ENCODE results near the gene CMTR2. TPM values are rescaled to one million over a fixed set of nuclear protein-coding genes. Genes with fewer than 3 reads are reported as not detected.
"Not testable (repeated sequence)": the region's sequence is repeated elsewhere in the genome, so short reads cannot be mapped to it uniquely, and the experiment has no call there.

Gene CMTR2
- total RNA-seq, 2 experiments from 2014 or later, result 16.1 to 20.8 TPM

DNA sequence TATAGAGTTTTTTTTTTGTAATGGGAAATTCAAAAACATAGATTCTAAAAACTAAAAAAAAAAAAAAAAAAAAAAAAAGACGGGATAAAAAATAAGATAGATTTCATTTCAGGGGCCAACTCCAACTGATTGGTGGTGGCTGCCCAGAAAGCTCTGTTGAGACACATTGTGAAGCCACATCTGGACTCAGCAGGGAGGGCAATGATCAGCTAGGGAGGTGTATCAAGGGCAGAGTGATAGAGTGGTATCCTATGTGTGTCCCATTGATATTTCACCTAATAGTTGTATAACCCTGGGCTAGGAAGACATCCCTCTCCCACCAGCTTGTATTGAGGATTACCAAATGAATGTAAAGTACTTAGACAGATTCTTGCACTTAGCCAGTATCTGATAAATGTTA, 6.7 kb upstream of the CMTR2 start:
- CTCF ChIA-PET, result no interaction called here
- Mint-ChIP-seq H3K4me1 (no peaks in the 10 kb centered on the region), H3K27me3 (peaks cover 24% of the 10 kb centered on the region), H3K4me3 (no peak overlapping the region), H3K36me3 (no peaks in the 10 kb centered on the region), H3K27ac (no peak overlapping the region), H3K9me3 (ENCODE audit: low read depth) (no peaks in the 10 kb centered on the region)
- no peak for DNase-seq
- ATAC-seq, result no peak

DNA sequence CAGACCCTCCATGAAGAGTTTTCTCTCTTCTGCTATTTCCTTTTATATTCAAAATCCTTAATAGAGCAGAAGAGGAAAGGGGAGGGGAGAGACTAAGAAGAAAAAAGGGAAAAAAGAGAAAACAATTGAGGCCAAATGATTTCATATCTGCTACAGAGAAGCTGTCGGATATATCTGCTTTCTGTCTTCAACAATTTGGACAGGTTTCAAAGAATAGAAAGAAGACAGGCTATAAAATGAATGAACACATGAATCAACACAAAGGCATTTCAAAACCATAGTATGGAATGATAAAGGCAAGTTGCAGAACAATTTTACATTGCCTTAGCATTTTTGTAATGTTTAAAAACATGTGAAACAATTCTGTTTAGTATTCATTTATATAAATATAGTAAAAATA, 4.7 kb upstream of the CMTR2 start:
- CTCF ChIA-PET, result interaction anchor here (1.1 kb wide), 1 partner anchor 18 kb away, joined by 4 read pairs; no protein-coding TSS in a partner anchor
- ATAC-seq (no peak), DNase-seq (no peak)
- peaks cover 5% of the 10 kb centered on the region for H3K4me1 Mint-ChIP-seq
- no peak overlapping the region for H3K27ac Mint-ChIP-seq
- H3K36me3 Mint-ChIP-seq, result no peaks in the 10 kb centered on the region
- peaks cover 12% of the 10 kb centered on the region for H3K27me3 Mint-ChIP-seq
- no peaks in the 10 kb centered on the region for H3K9me3 Mint-ChIP-seq (ENCODE audit: low read depth)
- no peak overlapping the region for H3K4me3 Mint-ChIP-seq

DNA sequence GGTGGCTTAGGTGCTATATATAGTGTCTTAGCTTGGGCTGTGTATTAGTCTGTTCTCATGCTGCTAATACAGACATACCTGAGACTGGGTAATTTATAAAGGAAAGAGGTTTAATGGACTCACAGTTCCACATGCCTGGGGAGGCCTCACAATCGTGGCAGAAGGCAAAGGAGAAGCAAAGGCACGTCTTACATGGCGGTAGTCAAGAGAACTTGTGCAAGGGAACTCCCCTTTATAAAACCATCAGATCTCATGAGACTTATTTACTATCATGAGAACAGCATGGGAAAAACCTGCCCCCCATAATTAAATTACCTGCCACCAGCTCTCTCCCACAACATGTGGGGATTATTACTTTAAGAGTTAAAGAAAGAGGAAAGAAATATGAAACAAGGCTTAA, 2.9 kb upstream of the CMTR2 start:
- H3K4me1 Mint-ChIP-seq, result peaks cover 18% of the 10 kb centered on the region
- H3K36me3 Mint-ChIP-seq; H3K27ac Mint-ChIP-seq; H3K9me3 Mint-ChIP-seq (ENCODE audit: low read depth); DNase-seq; H3K4me3 Mint-ChIP-seq; CTCF ChIA-PET; H3K27me3 Mint-ChIP-seq; ATAC-seq: not testable (repeated sequence)

DNA sequence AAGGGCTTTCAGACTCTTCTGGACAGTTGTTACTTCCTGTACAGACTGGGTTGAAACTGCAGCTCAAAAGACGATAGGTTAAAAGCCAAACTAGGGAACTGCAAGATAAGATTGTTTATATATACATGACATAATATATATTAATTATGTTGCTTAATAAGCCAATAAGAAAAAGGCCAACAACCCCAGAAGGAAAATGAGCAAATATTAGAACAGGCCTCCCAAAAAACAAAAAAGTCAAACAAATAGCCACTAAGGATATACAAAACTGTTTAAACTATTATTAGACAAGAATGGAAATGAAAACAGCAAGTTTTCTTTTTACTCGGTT, 495 bp upstream of the CMTR2 start:
- no peaks in the 10 kb centered on the region for H3K9me3 Mint-ChIP-seq (ENCODE audit: low read depth)
- peaks cover 9% of the 10 kb centered on the region for H3K27me3 Mint-ChIP-seq
- peak overlapping the region; percentile 81 for H3K4me3 Mint-ChIP-seq
- ATAC-seq, result no peak
- no peak for DNase-seq
- peaks cover 30% of the 10 kb centered on the region for H3K36me3 Mint-ChIP-seq
- CTCF ChIA-PET, result interaction anchor here (1.3 kb wide), 1 partner anchor 22 kb away, joined by 3 read pairs; no protein-coding TSS in a partner anchor
- H3K27ac Mint-ChIP-seq, result peak overlapping the region; percentile 82
- H3K4me1 Mint-ChIP-seq, result peaks cover 21% of the 10 kb centered on the region

DNA sequence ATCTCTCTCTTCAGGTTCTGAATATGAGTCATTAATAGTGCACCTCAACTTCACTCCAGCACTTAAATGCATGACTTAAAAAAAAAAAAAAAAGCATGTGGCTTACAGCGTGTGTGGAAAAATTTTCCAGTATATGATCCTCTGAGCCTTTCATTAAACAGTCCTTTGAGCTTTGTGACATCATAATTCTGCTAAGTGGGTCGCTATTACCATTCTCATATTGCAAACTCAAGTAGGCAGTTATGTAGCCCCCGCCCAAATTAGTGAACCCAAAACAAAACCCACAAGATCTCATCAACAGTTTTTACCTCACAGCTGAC, 672 bp downstream of the CMTR2 start:
- Mint-ChIP-seq H3K4me1 (peaks cover 21% of the 10 kb centered on the region), H3K36me3 (peaks cover 41% of the 10 kb centered on the region), H3K27ac (peak overlapping the region; percentile 82), H3K27me3 (peaks cover 9% of the 10 kb centered on the region), H3K4me3 (peak overlapping the region; percentile 81), H3K9me3 (ENCODE audit: low read depth) (no peaks in the 10 kb centered on the region)
- CTCF ChIA-PET, result no interaction called here
- DNase-seq (no peak), ATAC-seq (no peak)

DNA sequence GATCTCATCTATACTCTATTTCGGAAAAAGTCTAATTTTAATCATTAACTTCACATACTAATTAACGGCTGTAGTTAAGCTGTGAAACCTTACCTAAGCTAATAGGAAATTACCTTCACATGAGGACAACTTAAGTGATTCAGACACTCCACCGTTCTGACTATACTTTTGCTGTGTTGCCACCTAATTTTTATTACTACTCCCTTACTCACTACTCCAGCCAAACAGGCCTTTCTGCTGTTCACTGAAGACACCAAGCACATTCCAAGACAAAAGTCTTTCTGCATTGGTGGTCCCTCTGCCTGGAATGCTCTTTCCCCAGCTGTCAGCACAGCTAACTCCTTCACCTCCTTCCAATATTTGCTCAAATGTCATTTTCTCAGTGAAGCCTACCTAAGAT, 1.3 kb downstream of the CMTR2 start:
- Mint-ChIP-seq H3K9me3 (ENCODE audit: low read depth) (no peaks in the 10 kb centered on the region), H3K4me3 (peak overlapping the region; percentile 81), H3K4me1 (peaks cover 21% of the 10 kb centered on the region), H3K27me3 (peaks cover 7% of the 10 kb centered on the region), H3K27ac (no peak overlapping the region), H3K36me3 (peaks cover 47% of the 10 kb centered on the region)
- CTCF ChIA-PET, result no interaction called here
- ATAC-seq, result no peak
- no peak for DNase-seq

DNA sequence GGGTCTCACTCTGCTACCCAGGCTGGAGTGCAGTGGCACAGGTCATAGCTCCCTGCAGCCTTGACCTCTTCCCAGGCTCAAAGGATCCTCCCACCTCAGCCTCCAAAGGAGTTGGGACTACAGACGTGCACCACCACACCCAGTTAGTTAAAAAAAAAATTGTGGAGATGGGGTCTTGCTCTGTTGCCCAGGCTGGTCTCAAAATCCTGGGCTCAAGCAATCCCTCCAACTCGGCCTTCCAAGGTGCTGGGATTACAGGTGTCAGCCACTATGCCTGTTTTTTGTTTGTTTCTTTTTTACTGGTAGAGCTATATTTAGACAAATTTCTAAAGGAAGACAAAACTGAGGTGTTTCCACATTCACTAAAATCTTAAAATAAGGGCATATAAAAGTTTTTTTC, 1.7 kb downstream of the CMTR2 start:
- H3K4me1 Mint-ChIP-seq, result peaks cover 21% of the 10 kb centered on the region
- no peak overlapping the region for H3K4me3 Mint-ChIP-seq
- H3K36me3 Mint-ChIP-seq, result peaks cover 49% of the 10 kb centered on the region
- no peak for ATAC-seq
- no peaks in the 10 kb centered on the region for H3K9me3 Mint-ChIP-seq (ENCODE audit: low read depth)
- DNase-seq, result no peak
- peaks cover 7% of the 10 kb centered on the region for H3K27me3 Mint-ChIP-seq
- CTCF ChIA-PET, result no interaction called here
- no peak overlapping the region for H3K27ac Mint-ChIP-seq

DNA sequence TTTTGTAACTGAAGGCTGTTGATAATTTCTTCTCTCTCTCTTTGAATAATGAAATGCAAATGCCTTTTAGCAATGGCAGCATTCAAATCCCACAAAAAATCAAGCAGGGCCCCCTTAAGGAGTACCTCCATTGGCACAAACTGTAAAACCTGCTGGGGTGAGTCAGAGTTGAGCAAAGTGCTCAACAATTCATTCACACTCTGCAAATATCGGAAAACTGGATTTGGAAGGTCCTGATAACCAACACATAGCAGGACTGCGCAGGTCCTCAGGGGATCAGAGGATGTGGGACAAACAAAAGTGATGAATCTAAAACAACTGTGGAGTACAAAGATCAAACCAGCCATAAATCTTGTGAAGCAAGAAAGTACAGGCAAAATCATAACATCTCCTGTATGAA, 5.6 kb downstream of the CMTR2 start:
- Mint-ChIP-seq H3K36me3 (peaks cover 49% of the 10 kb centered on the region), H3K4me3 (no peak overlapping the region), H3K27ac (no peak overlapping the region), H3K4me1 (peaks cover 15% of the 10 kb centered on the region), H3K9me3 (ENCODE audit: low read depth) (no peaks in the 10 kb centered on the region), H3K27me3 (no peaks in the 10 kb centered on the region)
- DNase-seq (no peak), ATAC-seq (no peak)
- CTCF ChIA-PET, result interaction anchor here (1.0 kb wide), 1 partner anchor 75 kb away, joined by 5 read pairs; the partner anchor contains the start of gene CALB2

DNA sequence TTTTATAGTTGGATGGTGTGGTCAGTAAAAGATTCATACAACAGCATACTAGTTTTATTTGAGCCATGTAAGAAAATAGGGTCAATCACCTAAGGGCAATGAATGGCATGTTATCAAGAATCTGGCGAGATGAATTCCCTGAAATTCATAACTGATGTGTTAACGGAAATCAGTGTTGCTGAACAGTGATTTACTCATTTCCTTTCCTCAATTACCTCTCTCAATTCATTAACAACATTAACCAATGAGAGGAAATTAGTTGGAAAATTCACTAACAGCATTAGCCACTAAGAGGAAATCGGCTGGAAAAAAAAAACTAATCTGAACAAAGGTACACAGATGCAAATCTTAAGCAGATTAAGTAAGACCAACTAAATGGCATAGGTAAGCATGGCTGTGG, 6.3 kb downstream of the CMTR2 start:
- ATAC-seq (no peak), DNase-seq (no peak)
- Mint-ChIP-seq H3K4me1 (peaks cover 9% of the 10 kb centered on the region), H3K27me3 (no peaks in the 10 kb centered on the region), H3K27ac (no peak overlapping the region), H3K36me3 (peaks cover 45% of the 10 kb centered on the region), H3K9me3 (ENCODE audit: low read depth) (no peaks in the 10 kb centered on the region), H3K4me3 (no peak overlapping the region)
- CTCF ChIA-PET, result no interaction called here

DNA sequence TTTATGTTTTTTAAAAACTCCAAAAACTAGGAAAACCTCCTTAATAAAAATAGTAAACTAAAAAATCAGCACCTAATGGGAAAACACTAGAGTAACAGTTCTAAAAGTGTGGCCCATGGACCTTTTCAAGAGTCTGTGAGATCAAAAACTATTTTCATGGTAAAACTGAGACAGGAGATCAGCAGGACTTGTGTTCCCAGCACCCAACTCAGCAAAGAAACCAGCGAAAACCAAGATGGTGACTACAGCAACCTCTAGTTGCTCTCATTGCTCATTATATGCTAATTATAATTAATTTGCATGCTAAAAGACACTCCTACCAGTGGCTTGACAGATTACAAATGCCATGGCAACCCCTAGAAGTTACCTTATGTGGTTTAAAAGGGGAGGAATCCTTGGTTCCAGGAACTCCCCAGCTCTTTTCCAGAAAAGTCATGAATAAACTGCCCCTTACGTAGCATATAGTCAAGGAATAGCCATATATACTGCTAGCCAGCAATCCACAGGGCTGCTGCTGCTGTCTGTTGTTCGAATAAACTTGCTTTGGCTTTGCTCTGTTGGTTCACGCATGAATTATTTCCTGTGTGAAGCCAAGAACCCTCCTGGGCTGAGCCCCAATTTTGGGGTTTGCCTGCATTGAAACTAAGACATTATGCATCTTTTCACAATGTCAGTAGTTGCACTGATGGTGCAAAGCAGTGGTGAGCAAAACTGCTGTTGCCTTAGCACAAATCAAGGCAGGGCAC, 12.4 kb downstream of the CMTR2 start:
- H3K36me3 Mint-ChIP-seq, result no peaks in the 10 kb centered on the region
- CTCF ChIA-PET, result no interaction called here
- no peak for DNase-seq
- peaks cover 6% of the 10 kb centered on the region for H3K27me3 Mint-ChIP-seq
- H3K27ac Mint-ChIP-seq, result no peak overlapping the region
- ATAC-seq, result no peak
- no peak overlapping the region for H3K4me3 Mint-ChIP-seq
- H3K4me1 Mint-ChIP-seq, result no peaks in the 10 kb centered on the region
- H3K9me3 Mint-ChIP-seq (ENCODE audit: low read depth), result peaks cover 10% of the 10 kb centered on the region

DNA sequence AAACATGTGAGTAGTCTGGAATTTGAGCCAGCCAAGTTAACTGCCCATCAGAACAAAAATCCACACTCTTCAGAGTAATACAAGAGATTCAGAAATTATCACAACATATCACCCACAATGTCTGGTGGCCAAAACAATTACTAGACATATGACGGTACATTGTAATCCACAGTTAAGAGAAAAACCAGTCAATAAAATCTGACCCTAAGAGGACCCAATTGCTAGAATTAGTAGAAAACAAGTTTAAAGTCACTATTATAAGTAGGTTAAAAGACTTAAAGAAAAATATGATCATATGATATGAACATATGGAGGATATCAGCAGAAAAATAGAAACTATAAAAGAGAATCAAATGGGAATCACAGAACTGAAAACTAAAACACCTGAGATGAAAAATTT, 15.8 kb downstream of the CMTR2 start:
- no peak for ATAC-seq
- Mint-ChIP-seq H3K36me3 (no peaks in the 10 kb centered on the region), H3K9me3 (ENCODE audit: low read depth) (peaks cover 10% of the 10 kb centered on the region), H3K4me1 (no peaks in the 10 kb centered on the region), H3K27me3 (peaks cover 32% of the 10 kb centered on the region), H3K4me3 (no peak overlapping the region), H3K27ac (no peak overlapping the region)
- DNase-seq, result no peak
- CTCF ChIA-PET, result no interaction called here

DNA sequence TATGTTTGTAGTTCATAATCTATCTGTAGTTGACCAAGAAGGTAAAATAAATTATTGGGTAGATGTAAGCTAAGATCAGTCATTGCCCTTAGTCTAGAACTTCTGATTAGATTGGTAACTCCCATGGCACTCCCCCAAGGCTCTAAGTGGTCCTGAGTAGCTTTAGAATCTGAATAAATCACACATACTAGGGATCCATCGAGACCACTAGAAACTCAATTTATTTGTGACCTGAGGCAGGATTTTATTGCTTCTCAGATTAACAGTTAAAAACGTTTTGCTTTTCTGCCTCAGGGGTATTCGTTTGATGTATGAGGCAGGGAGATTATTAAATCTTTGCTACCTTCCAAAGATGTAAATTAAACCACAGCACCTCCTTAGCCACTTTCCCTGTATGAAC, 24.9 kb downstream of the CMTR2 start:
- no peaks in the 10 kb centered on the region for H3K4me1 Mint-ChIP-seq
- ATAC-seq (no peak), DNase-seq (no peak)
- CTCF ChIA-PET, result no interaction called here
- H3K4me3 Mint-ChIP-seq, result no peak overlapping the region
- peaks cover 31% of the 10 kb centered on the region for H3K27me3 Mint-ChIP-seq
- no peaks in the 10 kb centered on the region for H3K9me3 Mint-ChIP-seq (ENCODE audit: low read depth)
- H3K36me3 Mint-ChIP-seq, result no peaks in the 10 kb centered on the region
- H3K27ac Mint-ChIP-seq, result no peak overlapping the region

DNA sequence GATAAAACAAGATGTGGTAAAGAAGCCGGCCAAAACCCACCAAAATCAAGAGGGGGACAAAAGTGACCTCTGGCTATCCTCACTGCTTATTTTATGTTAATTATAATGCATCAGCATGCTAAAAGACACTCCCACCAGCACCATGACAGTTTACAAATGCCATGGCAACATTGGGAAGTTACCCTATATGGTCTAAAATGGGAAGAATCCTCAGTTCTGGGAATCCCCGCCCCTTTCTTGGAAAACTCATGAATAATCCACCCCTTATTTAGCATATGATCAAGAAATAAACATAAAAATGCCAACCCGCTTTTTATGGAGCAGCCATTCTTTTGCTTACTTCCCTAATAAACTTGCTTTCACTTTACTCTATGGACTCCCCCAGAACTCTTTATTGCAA, 25.6 kb downstream of the CMTR2 start:
- no peaks in the 10 kb centered on the region for H3K9me3 Mint-ChIP-seq (ENCODE audit: low read depth)

DNA sequence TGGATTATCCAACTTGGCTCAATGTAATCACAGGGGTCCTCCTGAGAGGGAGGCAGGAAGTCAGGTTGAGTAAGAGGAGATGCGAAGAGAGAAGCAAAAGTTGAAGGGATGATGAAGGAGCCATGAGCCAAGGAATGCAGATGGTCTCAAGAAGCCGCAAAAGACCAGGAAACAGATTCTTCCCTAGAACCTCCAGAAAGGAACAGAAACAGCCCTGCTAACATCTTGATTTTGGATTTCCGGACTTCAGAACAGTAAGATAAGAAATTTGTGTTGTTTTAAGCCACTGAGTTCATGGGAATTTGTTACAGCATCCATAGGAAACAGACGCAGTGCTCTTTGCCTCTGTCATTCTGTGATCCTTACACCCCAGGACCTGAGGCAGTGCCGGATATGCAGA, 26.8 kb downstream of the CMTR2 start:
- Mint-ChIP-seq H3K9me3 (ENCODE audit: low read depth) (no peaks in the 10 kb centered on the region), H3K4me3 (no peak overlapping the region), H3K27ac (no peak overlapping the region), H3K36me3 (no peaks in the 10 kb centered on the region), H3K27me3 (peaks cover 34% of the 10 kb centered on the region), H3K4me1 (no peaks in the 10 kb centered on the region)
- ATAC-seq (no peak), DNase-seq (no peak)
- CTCF ChIA-PET, result no interaction called here

More for the DNA sequence above, 25.6 kb downstream of the CMTR2 start:
- H3K36me3 Mint-ChIP-seq, result no peaks in the 10 kb centered on the region
- H3K4me3 Mint-ChIP-seq, result no peak overlapping the region
- CTCF ChIA-PET, result no interaction called here
- ATAC-seq (no peak), DNase-seq (no peak)
- no peak overlapping the region for H3K27ac Mint-ChIP-seq
- peaks cover 33% of the 10 kb centered on the region for H3K27me3 Mint-ChIP-seq
- H3K4me1 Mint-ChIP-seq, result no peaks in the 10 kb centered on the region

DNA sequence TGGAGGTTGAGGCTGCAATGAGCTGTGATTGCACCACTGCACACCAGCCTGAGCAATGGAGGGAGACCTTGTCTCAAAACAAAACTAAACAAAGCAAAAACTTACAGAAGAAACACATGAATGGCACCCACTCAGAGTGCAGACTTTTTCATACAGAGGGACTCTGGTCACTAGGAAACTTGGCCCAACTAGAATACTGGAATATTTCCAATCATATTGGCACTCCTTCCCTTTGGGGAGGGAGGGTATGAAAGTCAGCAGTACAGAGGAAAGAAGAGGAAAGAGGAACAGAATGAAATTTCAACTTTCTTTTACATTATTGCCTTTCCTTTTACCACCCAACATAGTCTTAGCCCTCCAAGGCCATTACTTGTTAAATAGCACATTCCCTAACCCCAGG, 28.2 kb downstream of the CMTR2 start:
- Mint-ChIP-seq H3K9me3 (ENCODE audit: low read depth) (no peaks in the 10 kb centered on the region), H3K36me3 (no peaks in the 10 kb centered on the region), H3K27me3 (peaks cover 38% of the 10 kb centered on the region), H3K4me3 (no peak overlapping the region), H3K4me1 (no peaks in the 10 kb centered on the region), H3K27ac (no peak overlapping the region)
- CTCF ChIA-PET, result interaction anchor here (1.5 kb wide), 1 partner anchor 12 kb away, joined by 4 read pairs; no protein-coding TSS in a partner anchor
- no peak for ATAC-seq
- no peak for DNase-seq

Data from activated CD8-positive, alpha-beta memory T cell treated with anti-CD3 and anti-CD28 coated beads, Interleukin-2, amount 10 ng/mL, durations not matched to agents 7 days and 5 days (primary cell).